Thyroid gland (tissue), 4 donors: ENCODE results near the gene LAD1.

Experiments
- CTCF ChIP-seq, 6 experiments: fragments of 200-600 bp in 3 of 6; fragments of 450-650 bp in 3 of 6; sonication (generic) in 3 of 6; IDR thresholded peaks; one replicate each; pipeline ENCODE4 v1.5.1; 2016 to 2019; ENCODE audit warnings: antibody characterized with exemption in 6 of 6, mild to moderate bottlenecking in 2 of 6, inconsistent platforms in 1 of 6, moderate library complexity in 1 of 6
- POLR2A ChIP-seq, 2 donors: fragments of 450-650 bp; IDR thresholded peaks; one replicate each; pipeline ENCODE4 v1.6.1; 2017; ENCODE audit warnings: antibody characterized with exemption in 2 of 2, mild to moderate bottlenecking in 2 of 2, moderate library complexity in 1 of 2

DNA sequence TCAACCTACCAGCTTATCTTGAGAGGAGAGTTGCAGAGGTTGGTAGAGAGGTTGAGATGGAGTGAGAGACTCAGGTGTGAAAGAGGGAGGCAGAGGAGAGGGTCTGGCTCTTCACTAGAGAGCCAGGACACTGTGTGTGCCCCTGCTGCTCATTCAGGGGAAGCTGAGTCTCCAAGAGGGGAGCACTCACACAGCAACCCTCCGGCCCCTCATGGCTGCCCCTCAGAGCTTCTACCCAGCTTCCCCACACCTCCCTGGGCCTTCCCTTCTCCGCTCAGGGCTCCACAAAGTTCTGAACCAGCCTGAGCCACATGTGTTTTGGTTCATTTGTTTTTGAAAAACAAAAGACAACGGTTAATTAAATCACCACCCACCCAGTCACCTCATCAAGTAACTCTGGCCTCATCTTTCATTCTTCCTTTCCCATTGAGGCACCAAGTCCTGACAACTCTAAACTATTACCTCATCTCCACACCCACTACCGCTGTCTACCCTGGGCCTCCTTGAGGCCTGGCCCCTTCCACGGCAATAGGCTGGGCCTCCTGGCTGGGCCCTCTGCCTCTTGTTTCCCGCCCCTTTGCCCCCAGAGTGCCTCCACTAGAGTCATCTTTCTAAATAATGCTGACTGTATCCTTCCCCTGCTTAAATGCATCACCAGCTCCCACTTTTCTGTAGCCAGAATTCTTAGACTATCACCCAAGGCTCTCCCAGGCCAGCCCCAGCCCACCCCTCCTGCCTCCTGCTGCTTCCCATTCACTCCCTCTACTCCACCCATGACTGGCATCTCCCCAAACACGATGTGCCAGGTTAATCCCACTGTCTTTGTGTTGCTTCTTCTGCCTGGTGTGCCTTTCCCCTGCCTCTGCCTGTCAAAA lies 54.7 kb downstream of the LAD1 start:
- TF ChIP-seq CTCF (IDR thresholded peaks at IDR 0.05) (no peak), POLR2A (IDR thresholded peaks at IDR 0.05) (no peak)
